Peyer's patch (tissue), 4 donors: ENCODE data around the gene ANKRD11. TPM values are rescaled to one million over a fixed set of nuclear protein-coding genes. Genes with fewer than 3 reads are reported as not detected.
"Not testable (repeated sequence)": the region's sequence is repeated elsewhere in the genome, so short reads cannot be mapped to it uniquely, and the experiment has no call there.

Experiments used
- DNase-seq, 3 donors: peaks; one replicate each; pipeline ENCODE4 v3.0.0-alpha.2; 2017 to 2019
- H3K27ac ChIP-seq, 4 donors: fragments of 200-600 bp; sonication (generic); one replicate each; pipeline ENCODE4 v1.5.1; 2016 to 2019
- H3K27me3 ChIP-seq, 2 donors: fragments of 200-600 bp; sonication (generic); one replicate each; pipeline ENCODE4 v1.5.1; 2019
- H3K36me3 ChIP-seq, 3 donors: fragments of 200-600 bp; sonication (generic); one replicate each; pipeline ENCODE4 v1.5.1; 2016 to 2019
- H3K4me1 ChIP-seq, 4 donors: fragments of 200-600 bp; sonication (generic); one replicate each; pipeline ENCODE4 v1.5.1; 2016 to 2019
- H3K4me3 ChIP-seq, 4 donors: fragments of 200-600 bp; sonication (generic); 1 replicate in 3 of 4; 2 replicates in 1 of 4; pipeline ENCODE4 v1.5.1; 2016 to 2019; ENCODE audit warnings: mild to moderate bottlenecking in 1 of 4
- H3K9me3 ChIP-seq, 4 donors: fragments of 200-600 bp; sonication (generic); one replicate each; pipeline ENCODE4 v1.5.1; 2016 to 2019; ENCODE audit warnings: mild to moderate bottlenecking in 1 of 4
- POLR2A ChIP-seq, 2 donors: fragments of 450-650 bp; IDR thresholded peaks; one replicate each; pipeline ENCODE4 v1.5.1; 2017; ENCODE audit warnings: antibody characterized with exemption in 2 of 2, mild to moderate bottlenecking in 2 of 2, moderate library complexity in 2 of 2
- total RNA-seq, 4 donors: library from RNA; depleted of rRNA; stranded (reverse); fragments of >200 nt; gene quantifications; one replicate each; pipeline ENCODE4 v1.1.0, GENCODE V29; 2016
- TF ChIP-seq, protein P1 (sequence below), 6 experiments: fragments of 450-650 bp in 4 of 6; fragments of 200-600 bp in 2 of 6; sonication (generic) in 1 of 6; IDR thresholded peaks; one replicate each; pipeline ENCODE4 v1.5.1; 2017 to 2019; ENCODE audit warnings: antibody characterized with exemption in 6 of 6, mild to moderate bottlenecking in 3 of 6, moderate library complexity in 1 of 6

The ANKRD11 gene
- total RNA-seq, 4 donors from 2014 or later: 177 to 227 (median 211) TPM

GRCh38 chr16:89334050-89334449 lies 156.3 kb downstream of the ANKRD11 start:
- Histone ChIP-seq H3K27me3 (no peaks in the 10 kb centered on the region), H3K9me3 (no peaks in the 10 kb centered on the region), H3K4me3 (no peak overlapping the region), H3K27ac (peak overlapping the region in 2 of 4 donors; percentile 29 to 49), H3K4me1 (peaks cover 3 to 41% (median 16%) of the 10 kb centered on the region in 4 donors), H3K36me3 (no peaks in the 10 kb centered on the region)
- DNase-seq: no peak
- TF ChIP-seq, protein P1, sequence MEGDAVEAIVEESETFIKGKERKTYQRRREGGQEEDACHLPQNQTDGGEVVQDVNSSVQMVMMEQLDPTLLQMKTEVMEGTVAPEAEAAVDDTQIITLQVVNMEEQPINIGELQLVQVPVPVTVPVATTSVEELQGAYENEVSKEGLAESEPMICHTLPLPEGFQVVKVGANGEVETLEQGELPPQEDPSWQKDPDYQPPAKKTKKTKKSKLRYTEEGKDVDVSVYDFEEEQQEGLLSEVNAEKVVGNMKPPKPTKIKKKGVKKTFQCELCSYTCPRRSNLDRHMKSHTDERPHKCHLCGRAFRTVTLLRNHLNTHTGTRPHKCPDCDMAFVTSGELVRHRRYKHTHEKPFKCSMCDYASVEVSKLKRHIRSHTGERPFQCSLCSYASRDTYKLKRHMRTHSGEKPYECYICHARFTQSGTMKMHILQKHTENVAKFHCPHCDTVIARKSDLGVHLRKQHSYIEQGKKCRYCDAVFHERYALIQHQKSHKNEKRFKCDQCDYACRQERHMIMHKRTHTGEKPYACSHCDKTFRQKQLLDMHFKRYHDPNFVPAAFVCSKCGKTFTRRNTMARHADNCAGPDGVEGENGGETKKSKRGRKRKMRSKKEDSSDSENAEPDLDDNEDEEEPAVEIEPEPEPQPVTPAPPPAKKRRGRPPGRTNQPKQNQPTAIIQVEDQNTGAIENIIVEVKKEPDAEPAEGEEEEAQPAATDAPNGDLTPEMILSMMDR (IDR thresholded peaks at IDR 0.05): no peak
- no peak for TF ChIP-seq POLR2A (IDR thresholded peaks at IDR 0.05)

GRCh38 chr16:89333401-89334001 lies 156.9 kb downstream of the ANKRD11 start:
- H3K27me3 ChIP-seq, H3K4me3 ChIP-seq, H3K9me3 ChIP-seq, H3K36me3 ChIP-seq: not testable (repeated sequence)
- H3K4me1 ChIP-seq: peaks cover 3 to 37% (median 16%) of the 10 kb centered on the region in 4 donors
- H3K27ac ChIP-seq: peak overlapping the region in 2 of 4 donors; percentile 29 to 49
- TF ChIP-seq, protein P1 (IDR thresholded peaks at IDR 0.05): peak; percentile 30 to 85 (median 62)
- peak in 1 of 3 donors; percentile 43 for DNase-seq

DNA sequence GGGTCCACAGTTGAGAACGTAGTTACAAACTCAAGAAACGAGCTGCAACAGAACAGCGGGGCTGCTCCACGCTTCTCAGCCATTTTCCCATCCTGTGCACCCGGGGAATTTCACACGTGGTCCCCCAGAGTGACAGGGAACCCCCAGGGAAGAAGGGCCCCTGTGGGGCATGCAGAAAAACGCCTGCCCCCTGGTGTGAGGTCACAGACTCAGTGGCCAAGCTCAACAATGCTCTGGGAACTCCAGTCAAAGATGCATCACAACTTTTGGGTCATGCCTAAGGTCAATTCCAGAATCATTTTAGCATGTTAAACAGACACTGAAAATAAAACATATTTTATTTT lies 157.5 kb downstream of the ANKRD11 start:
- Histone ChIP-seq H3K4me3 (no peak overlapping the region), H3K36me3 (peaks cover 0 to 3% (median 0%) of the 10 kb centered on the region in 3 donors), H3K9me3 (no peaks in the 10 kb centered on the region), H3K27me3 (no peaks in the 10 kb centered on the region), H3K4me1 (peaks cover 3 to 37% (median 16%) of the 10 kb centered on the region in 4 donors), H3K27ac (no peak overlapping the region)
- DNase-seq: peak in 1 of 3 donors; percentile 28
- no peak for TF ChIP-seq POLR2A (IDR thresholded peaks at IDR 0.05)
- TF ChIP-seq, protein P1 (IDR thresholded peaks at IDR 0.05): no peak

- no peak overlapping the region for H3K27ac ChIP-seq
- no peaks in the 10 kb centered on the region for H3K27me3 ChIP-seq
- no peak overlapping the region for H3K4me3 ChIP-seq
- no peaks in the 10 kb centered on the region for H3K9me3 ChIP-seq
- DNase-seq: peak in 1 of 3 donors; percentile 13
- H3K36me3 ChIP-seq: peaks cover 0 to 3% (median 0%) of the 10 kb centered on the region in 3 donors
- TF ChIP-seq, protein P1 (IDR thresholded peaks at IDR 0.05): no peak
- TF ChIP-seq POLR2A (IDR thresholded peaks at IDR 0.05): no peak
- H3K4me1 ChIP-seq: peaks cover 3 to 37% (median 16%) of the 10 kb centered on the region in 4 donors
These were observed 158.0 kb downstream of the ANKRD11 start for GRCh38 chr16:89332243-89332901.

DNA sequence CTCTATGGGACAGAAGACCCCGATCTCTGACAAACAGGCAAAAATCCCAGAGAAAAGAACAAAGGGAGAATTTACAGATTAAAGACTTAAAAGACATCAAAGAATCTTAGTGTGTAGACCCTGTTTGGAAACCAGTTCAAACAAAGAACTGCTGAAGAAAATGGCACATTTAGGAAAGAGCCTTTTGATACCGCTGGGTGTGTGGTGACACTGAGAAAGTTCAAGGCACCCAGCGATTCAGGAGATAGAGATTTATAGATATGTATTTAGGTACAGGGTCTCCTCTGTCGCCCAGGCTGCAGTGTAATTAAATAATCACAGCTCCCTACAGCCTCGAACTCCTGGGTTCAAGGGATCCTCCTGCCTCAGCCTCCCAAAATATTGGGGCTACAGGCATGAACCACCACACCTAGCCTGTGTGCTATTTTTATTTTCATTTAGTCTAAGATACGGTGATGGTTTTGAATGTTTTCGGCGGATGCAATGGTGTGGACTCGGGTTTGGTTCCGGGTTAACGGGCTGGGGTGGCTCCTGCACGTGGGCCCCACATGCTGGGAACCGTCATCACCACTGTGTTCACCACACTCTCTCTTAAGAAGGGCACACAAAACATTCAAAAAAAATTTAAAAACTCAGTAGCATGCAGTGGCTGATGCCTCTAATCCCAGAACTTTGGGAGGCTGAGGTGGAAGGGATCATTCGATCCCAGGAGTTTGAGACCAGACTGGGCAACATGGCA lies 158.8 kb downstream of the ANKRD11 start:
- H3K36me3 ChIP-seq: peaks cover 0 to 3% (median 0%) of the 10 kb centered on the region in 3 donors
- peaks cover 3 to 40% (median 17%) of the 10 kb centered on the region in 4 donors for H3K4me1 ChIP-seq
- DNase-seq: peak in 1 of 3 donors; percentile 31
- no peak for TF ChIP-seq POLR2A (IDR thresholded peaks at IDR 0.05)
- TF ChIP-seq, protein P1 (IDR thresholded peaks at IDR 0.05): no peak
- no peaks in the 10 kb centered on the region for H3K9me3 ChIP-seq
- H3K27me3 ChIP-seq: no peaks in the 10 kb centered on the region
- H3K27ac ChIP-seq: no peak overlapping the region
- H3K4me3 ChIP-seq: no peak overlapping the region
